Activated T-helper 17 cell treated with anti-CD3 and anti-CD28 coated beads, Interleukin-2, amount 50 U/mL, for 72 hours (primary cell): Measurements from ENCODE around the gene ESRP2. TPM values are rescaled to one million over a fixed set of nuclear protein-coding genes. Genes with fewer than 3 reads are reported as not detected.

Experiments
- ATAC-seq: fragments of 150-1000 bp; cut with Tn5 transposase; replicated peaks from 2 replicates; pipeline ENCODE4 v1.10.0; 2021; ENCODE audit warnings: mild to moderate bottlenecking, moderate library complexity
- H3K27ac Mint-ChIP-seq: one replicate; pipeline ENCODE4 v1.8.0; 2022; ENCODE audit warnings: mixed read lengths
- H3K27me3 Mint-ChIP-seq: one replicate; pipeline ENCODE4 v1.8.0; 2022; ENCODE audit warnings: mixed read lengths
- H3K36me3 Mint-ChIP-seq: one replicate; pipeline ENCODE4 v1.8.0; 2022; ENCODE audit warnings: low read depth, mild to moderate bottlenecking, mixed read lengths
- H3K4me1 Mint-ChIP-seq: one replicate; pipeline ENCODE4 v1.8.0; 2022; ENCODE audit warnings: mixed read lengths
- H3K4me3 Mint-ChIP-seq: one replicate; pipeline ENCODE4 v1.8.0; 2022; ENCODE audit warnings: mild to moderate bottlenecking, mixed read lengths
- H3K9me3 Mint-ChIP-seq: one replicate; pipeline ENCODE4 v1.8.0; 2022; ENCODE audit warnings: mixed read lengths
- total RNA-seq, 2 donors: library from RNA; stranded (reverse); gene quantifications; one replicate each; pipeline ENCODE4 v1.2.3, GENCODE V29; 2022

ESRP2 gene
- under 1 TPM; 0.13 to 0.15 TPM for total RNA-seq

DNA sequence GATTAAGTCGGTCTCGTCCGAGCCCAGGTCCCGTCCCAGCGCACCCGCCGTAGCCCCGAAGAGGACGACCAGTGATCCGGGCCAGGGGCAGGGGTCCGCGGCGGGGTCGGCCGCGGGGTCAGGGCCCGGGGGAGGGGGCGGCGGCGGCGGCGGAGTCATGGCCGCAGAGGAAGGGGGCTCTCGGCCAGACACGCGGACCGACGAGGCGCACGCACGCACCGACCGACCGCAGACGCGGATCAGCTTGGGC lies at the start of gene ESRP2:
ESRP2 (minus strand) TSS at position 241 of the 250 bp plus-strand sequence; CDS start at position 159, 82 bp downstream.
- Mint-ChIP-seq H3K9me3 (no peaks in the 10 kb centered on the region), H3K27me3 (no peaks in the 10 kb centered on the region), H3K4me3 (peak within 1 kb of the TSS; percentile 98), H3K27ac (peak within 1 kb of the TSS; percentile 70), H3K4me1 (peaks cover 8% of the 10 kb centered on the region), H3K36me3 (peaks cover 4% of the 10 kb centered on the region)
- no peak for ATAC-seq

DNA sequence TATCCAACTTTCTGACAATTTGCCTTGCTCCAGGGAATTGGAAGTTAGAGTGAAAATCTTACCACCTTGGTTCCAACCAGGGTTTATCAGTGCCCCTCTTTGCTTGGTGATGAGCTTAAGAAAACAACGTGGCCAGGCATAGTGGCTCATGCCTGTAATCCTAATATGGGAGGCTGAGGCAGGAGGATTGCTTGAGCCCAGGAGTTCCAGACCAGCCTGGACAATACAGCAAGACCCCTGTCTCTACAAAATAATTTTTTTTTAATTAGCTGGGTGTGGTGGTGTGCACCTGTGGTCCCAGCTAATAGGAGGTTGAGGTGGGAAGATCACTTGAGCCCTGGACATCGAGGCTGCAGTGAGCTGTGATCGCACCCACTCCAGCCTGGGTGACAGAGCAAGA lies 49.8 kb upstream of the ESRP2 start:
- peak overlapping the region; percentile 79 for H3K4me3 Mint-ChIP-seq
- H3K27me3 Mint-ChIP-seq = no peaks in the 10 kb centered on the region
- H3K9me3 Mint-ChIP-seq = no peaks in the 10 kb centered on the region
- H3K27ac Mint-ChIP-seq = peak overlapping the region; percentile 88
- no peak for ATAC-seq
- peaks cover 74% of the 10 kb centered on the region for H3K4me1 Mint-ChIP-seq
- peaks cover 94% of the 10 kb centered on the region for H3K36me3 Mint-ChIP-seq

DNA sequence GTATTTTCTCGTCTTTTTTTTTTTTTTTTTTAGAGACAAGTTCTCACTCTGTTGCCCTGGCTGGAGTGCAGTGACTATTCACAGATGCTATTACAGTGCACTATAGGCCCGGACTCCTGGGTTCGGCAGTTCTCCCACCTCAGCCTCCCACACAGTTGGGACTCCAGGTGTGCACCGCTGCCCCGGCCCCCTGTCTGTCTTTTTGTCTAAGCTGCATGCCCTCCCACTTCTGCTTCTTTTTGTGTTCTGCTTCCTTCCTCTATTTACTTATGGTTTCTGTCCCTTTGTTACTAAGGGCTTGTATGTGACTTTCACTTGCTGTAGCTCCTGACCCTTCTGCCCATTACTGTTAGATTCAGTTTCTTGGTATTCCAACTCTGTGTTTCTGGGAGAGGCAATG lies 48.9 kb upstream of the ESRP2 start:
- ATAC-seq = peak; percentile 8
- H3K4me1 Mint-ChIP-seq = peaks cover 71% of the 10 kb centered on the region
- H3K4me3 Mint-ChIP-seq = peak overlapping the region; percentile 79
- no peaks in the 10 kb centered on the region for H3K27me3 Mint-ChIP-seq
- no peaks in the 10 kb centered on the region for H3K9me3 Mint-ChIP-seq
- H3K36me3 Mint-ChIP-seq = peaks cover 91% of the 10 kb centered on the region
- H3K27ac Mint-ChIP-seq = peak overlapping the region; percentile 87

DNA sequence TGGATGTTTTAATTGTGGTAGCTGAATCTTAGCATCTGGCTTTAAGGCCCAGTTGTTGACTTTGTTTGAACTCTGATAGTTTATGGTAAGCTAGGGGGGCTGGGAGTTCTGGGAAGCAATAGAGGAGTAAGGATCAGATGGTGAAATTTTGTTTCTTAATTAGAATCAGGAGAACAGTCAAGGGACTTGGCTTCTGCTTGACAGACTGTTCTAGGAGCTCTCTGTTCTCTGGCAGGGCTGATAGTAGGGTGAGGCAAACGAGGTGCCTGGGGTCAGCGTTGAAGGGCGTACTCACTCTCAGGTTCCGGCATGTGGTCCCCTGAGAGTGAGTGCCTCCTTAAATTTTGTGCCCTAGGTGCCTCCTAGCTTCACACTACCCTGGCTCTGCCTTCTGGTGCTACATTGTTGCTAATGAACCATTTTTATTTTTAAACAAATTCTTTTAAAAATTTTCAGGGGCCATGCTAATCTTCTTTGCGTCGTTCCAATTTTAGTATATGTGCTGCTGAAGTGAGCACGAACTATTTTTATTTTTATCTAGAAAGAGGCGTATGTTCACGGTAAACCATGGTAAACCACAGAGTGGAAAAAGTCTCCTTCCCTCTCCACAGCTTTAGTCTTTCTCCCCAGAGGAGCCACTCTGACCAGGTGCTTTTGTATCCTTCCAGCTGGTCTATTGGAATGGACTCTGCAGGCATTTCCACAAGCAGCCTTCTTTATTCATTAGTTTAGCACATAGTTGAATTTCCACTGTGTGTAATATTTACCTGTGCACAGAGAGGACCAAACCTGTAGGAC lies 48.1 kb upstream of the ESRP2 start:
- peak overlapping the region; percentile 79 for H3K4me3 Mint-ChIP-seq
- H3K4me1 Mint-ChIP-seq = peaks cover 67% of the 10 kb centered on the region
- H3K36me3 Mint-ChIP-seq = peaks cover 91% of the 10 kb centered on the region
- ATAC-seq = no peak
- H3K27ac Mint-ChIP-seq = peak overlapping the region; percentile 87
- H3K9me3 Mint-ChIP-seq = no peaks in the 10 kb centered on the region
- no peaks in the 10 kb centered on the region for H3K27me3 Mint-ChIP-seq

DNA sequence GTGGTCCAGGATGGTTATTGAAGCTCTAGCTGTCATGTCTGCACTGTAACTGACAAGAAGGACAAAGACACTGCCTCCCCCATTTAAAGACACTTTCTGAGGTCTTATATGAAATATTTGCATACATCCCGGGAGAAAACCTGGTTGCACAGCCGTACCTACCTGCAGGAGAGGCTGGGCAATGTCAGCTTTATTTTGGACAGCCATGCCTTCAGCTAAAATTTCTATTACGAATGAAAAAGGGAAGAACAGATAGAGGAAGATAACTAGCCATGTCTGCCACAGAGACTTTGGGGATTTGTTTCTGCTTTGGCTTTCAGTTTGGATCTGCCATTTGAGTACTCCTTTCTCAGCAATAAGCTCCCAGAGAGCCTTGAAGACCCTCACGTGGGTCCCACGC lies 47.4 kb upstream of the ESRP2 start:
- peak overlapping the region; percentile 79 for H3K4me3 Mint-ChIP-seq
- peaks cover 86% of the 10 kb centered on the region for H3K36me3 Mint-ChIP-seq
- H3K27ac Mint-ChIP-seq = peak overlapping the region; percentile 87
- no peaks in the 10 kb centered on the region for H3K27me3 Mint-ChIP-seq
- no peaks in the 10 kb centered on the region for H3K9me3 Mint-ChIP-seq
- H3K4me1 Mint-ChIP-seq = peaks cover 67% of the 10 kb centered on the region
- no peak for ATAC-seq

DNA sequence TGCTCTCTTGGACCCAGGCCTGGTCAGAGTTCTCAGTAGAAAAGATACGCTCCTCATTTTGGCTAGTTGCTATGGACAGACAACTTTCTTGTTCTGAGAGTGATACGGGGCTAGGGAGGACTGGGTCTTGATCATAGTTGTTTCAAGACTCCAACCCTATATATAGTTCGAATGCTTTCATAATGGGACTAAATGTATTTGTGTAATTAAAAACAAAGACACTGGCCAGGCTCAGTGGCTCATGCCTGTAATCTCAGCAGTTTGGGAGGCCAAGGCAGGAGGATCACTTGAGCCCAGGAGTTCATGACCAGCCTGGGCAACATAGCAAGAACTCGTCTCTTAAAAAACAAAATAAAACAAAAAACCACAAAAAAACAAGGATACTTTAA lies 46.1 kb upstream of the ESRP2 start:
- ATAC-seq = no peak
- Mint-ChIP-seq H3K9me3 (no peaks in the 10 kb centered on the region), H3K27ac (peak overlapping the region; percentile 85), H3K27me3 (no peaks in the 10 kb centered on the region), H3K4me1 (peaks cover 55% of the 10 kb centered on the region), H3K4me3 (peak overlapping the region; percentile 79), H3K36me3 (peaks cover 75% of the 10 kb centered on the region)

DNA sequence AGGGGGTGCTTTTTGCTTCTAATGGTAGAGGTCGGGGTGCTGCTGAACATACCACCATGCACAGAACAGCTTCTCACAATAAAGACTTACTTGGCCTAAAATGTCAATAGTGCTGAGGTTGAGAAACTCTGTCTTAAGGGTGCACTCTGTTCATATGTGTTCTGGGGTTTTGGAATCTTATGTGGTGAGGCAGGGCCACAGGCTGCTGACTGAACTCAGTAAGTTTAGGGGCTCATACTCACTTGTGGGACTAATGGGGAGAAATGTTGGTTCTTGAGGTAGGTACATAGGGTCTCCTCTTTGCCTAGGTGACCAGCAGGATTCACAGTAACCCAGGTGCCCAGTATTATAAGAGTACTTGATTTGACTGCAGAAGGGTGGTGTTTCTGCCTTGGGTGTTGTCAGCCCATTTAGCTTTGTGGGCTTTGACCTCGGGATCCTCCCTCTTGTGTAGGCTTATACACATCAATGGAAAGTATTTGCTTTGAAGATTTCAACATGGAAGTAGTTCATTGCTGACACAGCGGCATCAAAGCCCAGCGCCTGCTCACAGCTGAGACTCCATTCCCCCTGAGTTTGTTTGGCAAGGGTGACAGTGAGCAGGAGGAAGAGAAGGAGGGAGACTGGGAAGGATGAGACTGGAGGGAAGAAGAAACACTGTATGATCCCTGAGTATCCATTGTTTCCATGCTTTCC lies 45.6 kb upstream of the ESRP2 start:
- H3K36me3 Mint-ChIP-seq = peaks cover 75% of the 10 kb centered on the region
- peak overlapping the region; percentile 85 for H3K27ac Mint-ChIP-seq
- H3K27me3 Mint-ChIP-seq = no peaks in the 10 kb centered on the region
- H3K4me3 Mint-ChIP-seq = peak overlapping the region; percentile 79
- peaks cover 52% of the 10 kb centered on the region for H3K4me1 Mint-ChIP-seq
- H3K9me3 Mint-ChIP-seq = no peaks in the 10 kb centered on the region
- ATAC-seq = peak; percentile 45

DNA sequence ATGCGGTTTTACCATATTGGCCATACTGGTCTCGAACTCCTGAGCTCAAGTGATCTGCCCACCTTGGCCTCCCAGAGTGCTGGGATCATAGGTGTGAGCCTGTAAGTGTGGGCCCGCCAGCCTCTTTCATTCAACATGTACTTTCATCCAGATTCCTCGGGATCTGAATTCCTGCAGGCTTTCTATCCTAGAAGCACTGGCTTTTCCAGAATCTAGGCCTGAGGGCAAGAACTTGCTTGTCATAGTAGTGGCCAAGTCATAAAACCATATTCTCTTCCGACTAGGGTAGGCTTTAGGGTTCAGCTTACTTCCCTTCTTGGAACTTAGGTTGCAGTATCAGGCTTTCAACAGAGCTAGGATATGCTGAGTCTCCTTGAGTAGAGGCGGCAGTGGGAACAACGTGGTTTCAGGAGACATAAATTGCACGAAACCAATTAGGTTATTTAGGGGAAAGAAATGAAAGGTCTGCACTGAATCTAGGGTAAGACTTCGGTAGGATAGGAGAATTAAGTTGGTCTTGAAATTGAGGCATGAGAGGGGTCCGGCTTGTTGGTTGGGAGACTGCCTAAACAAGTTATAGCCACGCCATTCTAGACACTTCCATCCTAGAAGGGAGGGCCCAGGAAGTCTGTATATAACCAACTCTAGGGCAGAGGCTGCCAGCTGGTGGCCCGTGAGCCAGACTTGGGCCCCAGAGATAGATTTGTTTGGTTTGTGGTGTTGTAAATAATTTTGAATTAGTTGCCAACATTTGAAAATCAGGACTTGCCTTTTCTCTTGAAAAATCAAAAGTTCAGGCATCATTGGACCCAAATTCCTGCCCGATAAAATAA lies 44.0 kb upstream of the ESRP2 start:
- Mint-ChIP-seq H3K4me3 (peak overlapping the region; percentile 21), H3K9me3 (no peaks in the 10 kb centered on the region), H3K4me1 (peaks cover 53% of the 10 kb centered on the region), H3K36me3 (peaks cover 80% of the 10 kb centered on the region), H3K27ac (peak overlapping the region; percentile 70), H3K27me3 (no peaks in the 10 kb centered on the region)
- no peak for ATAC-seq

DNA sequence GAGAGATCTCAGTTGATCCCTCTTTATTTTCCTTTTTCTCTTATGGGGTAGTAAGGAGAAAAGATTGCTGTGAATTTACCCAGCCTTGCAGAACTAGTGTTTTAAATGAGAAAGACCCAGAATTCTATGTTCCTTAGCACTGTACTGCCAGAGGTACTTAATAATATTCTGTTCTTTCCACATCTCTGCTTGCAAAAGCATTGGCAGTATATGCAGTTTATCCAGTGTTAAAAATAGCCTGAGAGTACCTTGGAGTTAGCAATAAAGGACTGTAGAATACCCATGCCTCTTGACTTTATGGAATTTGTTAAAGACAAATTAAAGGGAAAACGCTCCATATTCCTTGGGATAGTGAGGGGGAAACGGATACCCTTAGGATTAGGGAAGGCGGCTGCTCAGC lies 40.3 kb upstream of the ESRP2 start:
- no peaks in the 10 kb centered on the region for H3K27me3 Mint-ChIP-seq
- peak overlapping the region; percentile 80 for H3K4me3 Mint-ChIP-seq
- ATAC-seq = no peak
- no peaks in the 10 kb centered on the region for H3K9me3 Mint-ChIP-seq
- peak overlapping the region; percentile 86 for H3K27ac Mint-ChIP-seq
- peaks cover 80% of the 10 kb centered on the region for H3K36me3 Mint-ChIP-seq
- H3K4me1 Mint-ChIP-seq = peaks cover 34% of the 10 kb centered on the region

DNA sequence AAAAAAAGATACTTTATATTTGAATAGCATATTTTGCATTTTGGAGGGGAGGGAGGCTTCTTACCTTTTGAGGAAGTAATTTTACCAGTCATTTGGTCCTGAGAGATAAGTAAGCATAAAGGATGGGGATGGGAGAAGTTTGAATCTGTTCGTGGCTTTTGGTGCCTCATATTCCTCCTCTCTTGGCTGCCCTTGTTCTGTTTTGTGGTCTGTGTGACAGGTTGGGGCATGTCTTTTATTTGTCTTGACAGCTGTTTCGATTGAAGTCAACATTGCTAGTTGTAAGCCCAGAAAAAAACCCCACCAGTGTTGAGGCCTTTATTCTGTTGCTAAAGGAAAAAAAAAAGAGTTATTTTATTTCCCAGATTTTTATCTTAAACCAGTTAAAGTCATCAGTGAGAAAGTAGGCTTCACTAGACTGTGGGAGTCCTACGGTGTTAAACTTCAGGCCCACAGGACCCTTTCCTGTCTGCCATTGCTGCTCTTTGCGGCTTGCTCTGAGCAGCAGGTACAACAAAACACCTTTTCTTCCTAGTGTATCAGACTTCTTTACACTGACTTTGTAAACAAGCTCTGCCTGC lies 39.8 kb upstream of the ESRP2 start:
- H3K36me3 Mint-ChIP-seq = peaks cover 80% of the 10 kb centered on the region
- no peaks in the 10 kb centered on the region for H3K9me3 Mint-ChIP-seq
- peak overlapping the region; percentile 80 for H3K4me3 Mint-ChIP-seq
- ATAC-seq = peak; percentile 88
- no peaks in the 10 kb centered on the region for H3K27me3 Mint-ChIP-seq
- peak overlapping the region; percentile 86 for H3K27ac Mint-ChIP-seq
- H3K4me1 Mint-ChIP-seq = peaks cover 32% of the 10 kb centered on the region

DNA sequence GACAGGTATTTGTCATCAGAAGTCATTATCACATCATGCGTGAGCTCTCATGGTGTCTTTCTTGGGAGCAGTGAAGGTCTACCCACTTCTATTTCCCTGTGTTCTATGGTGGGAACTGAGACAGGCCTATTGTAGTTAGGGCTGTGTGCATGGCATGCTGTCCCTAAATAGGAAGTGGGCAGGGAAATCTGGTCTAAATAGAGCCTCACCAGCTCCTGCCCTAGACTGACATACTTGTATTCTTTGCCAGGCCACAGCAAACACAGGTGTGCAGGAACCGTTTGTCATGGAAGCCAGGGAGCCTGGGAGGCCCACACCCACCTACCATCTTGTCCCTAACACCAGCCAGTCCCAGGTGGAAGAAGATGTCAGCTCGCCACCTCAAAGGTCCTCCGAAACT lies 38.5 kb upstream of the ESRP2 start:
- peak overlapping the region; percentile 89 for H3K27ac Mint-ChIP-seq
- peaks cover 34% of the 10 kb centered on the region for H3K4me1 Mint-ChIP-seq
- H3K4me3 Mint-ChIP-seq = peak overlapping the region; percentile 80
- no peak for ATAC-seq
- no peaks in the 10 kb centered on the region for H3K27me3 Mint-ChIP-seq
- no peaks in the 10 kb centered on the region for H3K9me3 Mint-ChIP-seq
- peaks cover 83% of the 10 kb centered on the region for H3K36me3 Mint-ChIP-seq

DNA sequence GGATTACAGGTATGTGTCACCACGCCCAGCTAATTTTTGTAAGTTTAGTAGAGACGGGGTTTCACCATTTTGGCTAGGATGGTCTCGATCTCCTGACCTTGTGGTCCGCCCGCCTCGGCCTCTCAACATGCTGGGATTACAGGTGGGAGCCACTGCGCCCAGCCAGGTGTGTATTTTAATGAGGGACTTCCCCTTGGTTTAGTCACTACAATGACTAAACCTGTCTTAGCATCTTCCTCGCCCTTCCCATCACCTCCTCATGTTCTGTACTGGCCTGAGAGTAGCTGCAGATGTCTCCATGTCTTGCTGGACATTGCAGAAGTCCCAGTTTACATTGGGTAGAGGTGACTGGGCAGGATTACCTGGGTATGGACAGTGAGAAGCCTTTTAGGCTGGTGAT lies 38.0 kb upstream of the ESRP2 start:
- no peaks in the 10 kb centered on the region for H3K9me3 Mint-ChIP-seq
- H3K27ac Mint-ChIP-seq = peak overlapping the region; percentile 89
- no peaks in the 10 kb centered on the region for H3K27me3 Mint-ChIP-seq
- peak; percentile 30 for ATAC-seq
- H3K4me1 Mint-ChIP-seq = peaks cover 40% of the 10 kb centered on the region
- peak overlapping the region; percentile 80 for H3K4me3 Mint-ChIP-seq
- H3K36me3 Mint-ChIP-seq = peaks cover 83% of the 10 kb centered on the region

DNA sequence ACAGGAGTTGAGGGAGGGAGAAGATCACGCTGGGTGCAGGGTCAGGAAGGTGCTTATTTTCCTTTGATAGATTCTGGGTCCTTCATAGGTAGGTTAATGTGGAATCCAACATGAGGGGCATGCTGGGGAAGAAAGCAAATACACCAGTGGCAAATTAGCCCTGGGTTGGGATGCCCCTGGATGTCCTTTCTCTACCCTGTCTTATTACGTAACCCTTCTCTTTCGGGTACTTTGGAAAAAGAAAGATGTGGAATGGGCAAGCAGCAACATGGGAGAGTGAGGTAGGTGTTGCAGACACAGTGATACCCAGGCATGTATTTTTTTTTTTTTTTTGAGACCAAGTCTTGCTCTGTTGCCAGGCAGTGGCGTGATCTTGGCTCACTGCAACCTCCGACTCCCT lies 37.5 kb upstream of the ESRP2 start:
- Mint-ChIP-seq H3K36me3 (peaks cover 88% of the 10 kb centered on the region), H3K4me3 (peak overlapping the region; percentile 80), H3K27ac (peak overlapping the region; percentile 89), H3K27me3 (no peaks in the 10 kb centered on the region), H3K9me3 (no peaks in the 10 kb centered on the region), H3K4me1 (peaks cover 40% of the 10 kb centered on the region)
- no peak for ATAC-seq

DNA sequence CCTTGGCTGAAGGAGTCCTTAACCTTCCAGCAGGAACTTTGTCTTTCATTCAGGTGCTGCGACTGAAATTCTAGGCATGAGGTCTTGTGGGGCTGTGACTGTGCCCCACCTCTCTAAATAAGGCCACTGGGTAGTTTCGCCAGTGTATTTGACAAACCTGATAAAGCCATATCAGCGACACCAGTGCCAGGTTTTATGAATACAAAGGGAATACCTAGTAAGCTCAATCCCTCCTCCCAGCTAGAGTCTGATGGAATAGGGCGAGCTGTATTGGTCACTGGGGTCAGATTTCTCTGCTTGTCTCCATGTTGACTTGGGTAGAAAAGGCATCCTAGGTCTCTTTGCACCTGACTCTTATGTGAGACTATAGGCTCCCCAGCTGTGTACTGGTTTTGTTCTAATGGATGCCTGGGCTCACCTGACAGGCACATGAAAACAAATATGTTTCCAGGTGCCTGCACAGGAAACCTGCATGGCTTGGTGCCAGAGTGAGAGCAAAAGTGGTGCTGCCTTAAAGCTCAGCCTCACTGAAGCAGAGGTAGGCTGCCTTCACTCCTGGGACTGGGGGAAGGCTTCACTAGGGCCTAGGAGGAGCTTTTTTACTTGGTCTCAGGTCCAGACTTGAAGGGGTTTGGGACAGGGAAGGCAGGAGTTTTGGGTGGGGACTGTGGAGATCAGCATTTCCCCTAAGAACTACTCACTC lies 36.7 kb upstream of the ESRP2 start:
- peak overlapping the region; percentile 80 for H3K4me3 Mint-ChIP-seq
- H3K9me3 Mint-ChIP-seq = no peaks in the 10 kb centered on the region
- peak; percentile 36 for ATAC-seq
- no peaks in the 10 kb centered on the region for H3K27me3 Mint-ChIP-seq
- H3K4me1 Mint-ChIP-seq = peaks cover 45% of the 10 kb centered on the region
- H3K27ac Mint-ChIP-seq = peak overlapping the region; percentile 89
- H3K36me3 Mint-ChIP-seq = peaks cover 96% of the 10 kb centered on the region
